ENCODE measurements around the gene SPTB.

DNA sequence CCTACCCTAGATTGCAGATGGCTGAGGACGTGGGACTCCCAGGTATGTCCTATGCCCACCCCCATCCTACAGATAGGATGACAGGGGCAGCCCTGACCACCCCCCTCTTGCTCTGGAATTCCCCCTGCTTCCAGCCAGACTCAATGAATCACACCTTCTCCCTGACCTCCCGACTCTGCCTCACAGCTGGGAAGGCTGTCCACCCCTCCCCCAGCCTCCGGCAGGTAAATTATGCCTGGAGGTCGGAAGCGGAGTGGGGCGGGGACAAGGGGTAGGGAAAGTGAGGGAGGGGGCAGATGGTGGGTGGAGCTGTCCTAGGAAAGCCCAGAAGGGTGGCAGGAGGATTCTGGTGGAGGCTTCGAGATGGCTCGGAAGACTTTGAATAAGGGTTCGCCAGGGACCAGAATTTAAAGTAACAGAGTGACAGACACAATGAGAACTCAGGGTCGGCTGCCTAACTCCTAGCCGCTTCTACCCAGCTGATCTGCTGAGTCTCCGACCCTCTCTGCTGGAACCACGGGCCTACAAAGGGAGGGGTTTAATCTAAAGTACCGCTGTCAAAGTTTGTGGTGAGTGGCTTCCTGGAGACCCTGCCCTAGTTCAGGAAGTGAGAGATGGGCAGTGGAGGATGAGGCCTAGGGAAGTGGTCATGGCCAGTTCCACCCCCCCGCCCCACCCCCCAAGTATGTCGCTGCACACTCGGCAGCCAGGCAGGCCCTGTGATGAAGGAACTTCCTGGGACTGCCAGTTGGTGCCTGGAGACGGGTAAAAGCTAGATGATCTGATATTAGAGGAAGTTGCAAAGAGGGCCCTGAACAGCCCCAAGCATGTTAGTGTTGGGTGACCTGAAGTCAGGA lies 171.3 kb downstream of the SPTB start:
- TF ChIP-seq, protein P1, sequence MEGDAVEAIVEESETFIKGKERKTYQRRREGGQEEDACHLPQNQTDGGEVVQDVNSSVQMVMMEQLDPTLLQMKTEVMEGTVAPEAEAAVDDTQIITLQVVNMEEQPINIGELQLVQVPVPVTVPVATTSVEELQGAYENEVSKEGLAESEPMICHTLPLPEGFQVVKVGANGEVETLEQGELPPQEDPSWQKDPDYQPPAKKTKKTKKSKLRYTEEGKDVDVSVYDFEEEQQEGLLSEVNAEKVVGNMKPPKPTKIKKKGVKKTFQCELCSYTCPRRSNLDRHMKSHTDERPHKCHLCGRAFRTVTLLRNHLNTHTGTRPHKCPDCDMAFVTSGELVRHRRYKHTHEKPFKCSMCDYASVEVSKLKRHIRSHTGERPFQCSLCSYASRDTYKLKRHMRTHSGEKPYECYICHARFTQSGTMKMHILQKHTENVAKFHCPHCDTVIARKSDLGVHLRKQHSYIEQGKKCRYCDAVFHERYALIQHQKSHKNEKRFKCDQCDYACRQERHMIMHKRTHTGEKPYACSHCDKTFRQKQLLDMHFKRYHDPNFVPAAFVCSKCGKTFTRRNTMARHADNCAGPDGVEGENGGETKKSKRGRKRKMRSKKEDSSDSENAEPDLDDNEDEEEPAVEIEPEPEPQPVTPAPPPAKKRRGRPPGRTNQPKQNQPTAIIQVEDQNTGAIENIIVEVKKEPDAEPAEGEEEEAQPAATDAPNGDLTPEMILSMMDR (IDR thresholded peaks at IDR 0.05 in 4 of 5, conservative IDR thresholded peaks at IDR 0.05 in 1 of 5) = no peak
- TF ChIP-seq POLR2A (IDR thresholded peaks at IDR 0.05) = no peak
